ENCODE results near the gene ATG101. TPM values are rescaled to one million over a fixed set of nuclear protein-coding genes. Genes with fewer than 3 reads are reported as not detected.

ATG101 gene
- total RNA-seq, 1 experiment from 2014 or later: 44.6 TPM

DNA sequence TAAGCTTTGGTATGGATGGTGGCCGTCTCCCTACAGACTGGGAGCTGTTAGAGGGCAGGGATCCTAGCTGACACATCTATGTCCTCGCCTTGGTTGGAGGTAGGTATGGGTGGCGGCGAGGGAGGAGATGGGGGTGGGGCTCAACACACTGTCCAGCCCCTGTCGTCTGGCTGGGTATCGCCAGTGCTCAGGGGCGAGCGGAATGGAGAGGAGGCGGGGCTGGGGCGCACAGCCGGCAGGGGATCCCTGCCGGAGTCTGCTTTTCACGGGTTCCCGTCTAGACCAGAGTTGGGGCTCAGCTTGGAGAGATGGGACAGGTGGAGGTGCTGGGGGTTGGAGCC lies 47.0 kb upstream of the ATG101 start:
- H3K27me3 ChIP-seq (ENCODE audit: insufficient read depth, low read depth): peaks cover 4% of the 10 kb centered on the region; the same call in 1 of the 2 replicates
- H3K79me2 ChIP-seq (ENCODE audit: low read depth): no peaks in the 10 kb centered on the region
- H3F3A ChIP-seq (ENCODE audit: insufficient read depth, low read depth): peaks cover 16% of the 10 kb centered on the region; the same call in 1 of the 2 replicates
- no peak overlapping the region for H3K27ac ChIP-seq
- TF ChIP-seq, protein P1, sequence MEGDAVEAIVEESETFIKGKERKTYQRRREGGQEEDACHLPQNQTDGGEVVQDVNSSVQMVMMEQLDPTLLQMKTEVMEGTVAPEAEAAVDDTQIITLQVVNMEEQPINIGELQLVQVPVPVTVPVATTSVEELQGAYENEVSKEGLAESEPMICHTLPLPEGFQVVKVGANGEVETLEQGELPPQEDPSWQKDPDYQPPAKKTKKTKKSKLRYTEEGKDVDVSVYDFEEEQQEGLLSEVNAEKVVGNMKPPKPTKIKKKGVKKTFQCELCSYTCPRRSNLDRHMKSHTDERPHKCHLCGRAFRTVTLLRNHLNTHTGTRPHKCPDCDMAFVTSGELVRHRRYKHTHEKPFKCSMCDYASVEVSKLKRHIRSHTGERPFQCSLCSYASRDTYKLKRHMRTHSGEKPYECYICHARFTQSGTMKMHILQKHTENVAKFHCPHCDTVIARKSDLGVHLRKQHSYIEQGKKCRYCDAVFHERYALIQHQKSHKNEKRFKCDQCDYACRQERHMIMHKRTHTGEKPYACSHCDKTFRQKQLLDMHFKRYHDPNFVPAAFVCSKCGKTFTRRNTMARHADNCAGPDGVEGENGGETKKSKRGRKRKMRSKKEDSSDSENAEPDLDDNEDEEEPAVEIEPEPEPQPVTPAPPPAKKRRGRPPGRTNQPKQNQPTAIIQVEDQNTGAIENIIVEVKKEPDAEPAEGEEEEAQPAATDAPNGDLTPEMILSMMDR (conservative IDR thresholded peaks at IDR 0.05): no peak
- no peak for TF ChIP-seq EZH2 (IDR thresholded peaks at IDR 0.05; ENCODE audit: low read depth)
- peak overlapping the region; percentile 82 for H2AFZ ChIP-seq
- CTCF ChIA-PET: interaction anchor here (0.5 to 1.9 kb wide), 9 partner anchors 9 to 1428 kb away, joined by 3 to 25 read pairs (median 4); partner anchors contain the start of gene NR4A1
- intact Hi-C loops (cut with micrococcal nuclease; ENCODE audit: unreplicated experiment): loop anchor here (1.0 to 5.0 kb wide), 3 partner anchors 19 to 1946 kb away; no protein-coding TSS in a partner anchor
- peak overlapping the region; percentile 85 for H3K4me2 ChIP-seq
- no peaks in the 10 kb centered on the region for H3K9me2 ChIP-seq (ENCODE audit: insufficient read depth)
- POLR2A ChIA-PET (ENCODE audit: unreplicated experiment): interaction anchor here (0.7 to 0.9 kb wide), 3 partner anchors 28 to 124 kb away, joined by 3 to 7 read pairs (median 4); no protein-coding TSS in a partner anchor
- no peaks in the 10 kb centered on the region for H4K20me1 ChIP-seq (ENCODE audit: insufficient read depth)
- peak overlapping the region; percentile 71 for H3K4me3 ChIP-seq
- no peaks in the 10 kb centered on the region for H3K9me3 ChIP-seq (ENCODE audit: insufficient read depth, low read depth)
- H3K4me1 ChIP-seq (replicated peaks; ENCODE audit: insufficient read depth): 0 out of 2 replicates have a peak, but pooled peaks cover 6% of the 10 kb centered on the region
- DNase-seq: peak in 1 of 2 experiments; percentile 55
- H3K36me3 ChIP-seq (ENCODE audit: low read depth): no peaks in the 10 kb centered on the region
- BruUV-seq (replicated peaks): no TSS peak

DNA sequence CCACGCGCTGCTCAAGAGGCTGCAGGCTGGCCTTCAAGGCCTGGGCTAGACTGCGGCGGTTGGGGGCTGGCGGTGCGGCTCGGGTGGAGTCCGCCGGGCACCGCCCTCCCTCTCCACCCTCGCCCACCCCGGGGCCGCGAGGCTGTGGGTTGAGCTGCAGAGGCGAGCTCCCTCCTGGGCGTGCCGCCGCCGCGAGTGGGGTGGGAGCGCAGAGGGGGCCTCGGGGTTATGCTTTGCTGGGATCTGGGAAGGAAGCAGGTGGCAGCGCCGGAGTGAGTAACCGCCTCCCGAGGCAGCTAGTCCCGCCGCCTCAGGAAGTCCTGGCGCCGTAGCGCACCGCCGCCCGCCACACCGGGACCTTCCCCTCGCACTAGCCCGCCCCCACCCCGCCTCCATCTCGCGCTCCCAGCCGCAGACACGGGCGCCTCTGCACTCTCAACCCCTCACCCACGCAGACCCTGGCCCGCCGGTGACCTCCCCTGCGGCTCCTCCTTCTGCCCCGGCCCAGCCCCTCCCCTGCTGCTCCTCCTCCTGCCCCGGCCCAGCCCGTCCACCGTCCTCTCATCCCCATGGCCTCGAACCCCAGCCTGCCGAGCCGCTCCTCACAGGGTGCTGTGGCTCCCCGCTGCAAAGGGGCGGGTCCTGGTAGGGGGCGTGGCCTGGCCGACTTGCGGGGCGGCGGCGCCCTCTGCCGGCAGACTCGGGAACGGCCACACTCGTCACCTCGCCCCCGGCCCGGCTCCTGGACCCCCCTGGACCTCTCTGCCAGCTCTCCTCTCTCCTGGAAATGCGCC lies 46.4 kb upstream of the ATG101 start:
- peak; percentile 35 to 83 for DNase-seq
- Histone ChIP-seq H3K4me1 (replicated peaks; ENCODE audit: insufficient read depth) (0 out of 2 replicates have a peak, but pooled peaks cover 6% of the 10 kb centered on the region), H3K79me2 (ENCODE audit: low read depth) (no peaks in the 10 kb centered on the region), H3K36me3 (ENCODE audit: low read depth) (no peaks in the 10 kb centered on the region), H3K27me3 (ENCODE audit: insufficient read depth, low read depth) (peaks cover 4% of the 10 kb centered on the region; the same call in 1 of the 2 replicates), H3F3A (ENCODE audit: insufficient read depth, low read depth) (peaks cover 16% of the 10 kb centered on the region; the same call in 1 of the 2 replicates), H3K9me3 (ENCODE audit: insufficient read depth, low read depth) (no peaks in the 10 kb centered on the region), H3K27ac (no peak overlapping the region), H3K4me3 (peak overlapping the region; percentile 71), H2AFZ (peak overlapping the region; percentile 82), H3K9me2 (ENCODE audit: insufficient read depth) (no peaks in the 10 kb centered on the region), H4K20me1 (ENCODE audit: insufficient read depth) (no peaks in the 10 kb centered on the region), H3K4me2 (peak overlapping the region; percentile 85)
- CTCF ChIA-PET: interaction anchor here (0.5 to 1.9 kb wide), 13 partner anchors 8 to 1427 kb away, joined by 3 to 25 read pairs (median 3); partner anchors contain the start of gene NR4A1
- no TSS peak for BruUV-seq (replicated peaks)
- intact Hi-C loops (cut with micrococcal nuclease; ENCODE audit: unreplicated experiment): loop anchor here (1.0 to 5.0 kb wide), 3 partner anchors 19 to 1946 kb away; no protein-coding TSS in a partner anchor
- POLR2A ChIA-PET (ENCODE audit: unreplicated experiment): interaction anchor here (0.6 to 0.9 kb wide), 4 partner anchors 27 to 921 kb away, joined by 3 to 8 read pairs (median 6); no protein-coding TSS in a partner anchor
- TF ChIP-seq, protein P1 (conservative IDR thresholded peaks at IDR 0.05): peak; percentile 96
- no peak for TF ChIP-seq EZH2 (IDR thresholded peaks at IDR 0.05; ENCODE audit: low read depth)

GRCh38 chr12:52023976-52024688 lies 45.6 kb upstream of the ATG101 start:
- TF ChIP-seq EZH2 (IDR thresholded peaks at IDR 0.05; ENCODE audit: low read depth): no peak
- TF ChIP-seq, protein P1 (conservative IDR thresholded peaks at IDR 0.05): peak; percentile 64; the same call in 1 of the 2 replicates
- Histone ChIP-seq H3K4me2 (peak overlapping the region; percentile 85), H3K4me3 (peak overlapping the region; percentile 71), H3K27me3 (ENCODE audit: insufficient read depth, low read depth) (peaks cover 4% of the 10 kb centered on the region; the same call in 1 of the 2 replicates), H3F3A (ENCODE audit: insufficient read depth, low read depth) (peaks cover 16% of the 10 kb centered on the region; the same call in 1 of the 2 replicates), H3K4me1 (replicated peaks; ENCODE audit: insufficient read depth) (peaks cover 6% of the 10 kb centered on the region; the same call in 1 of the 2 replicates), H2AFZ (peak overlapping the region; percentile 82), H3K9me2 (ENCODE audit: insufficient read depth) (no peaks in the 10 kb centered on the region), H3K79me2 (ENCODE audit: low read depth) (no peaks in the 10 kb centered on the region), H3K9me3 (ENCODE audit: insufficient read depth, low read depth) (no peaks in the 10 kb centered on the region), H4K20me1 (ENCODE audit: insufficient read depth) (no peaks in the 10 kb centered on the region), H3K27ac (no peak overlapping the region), H3K36me3 (ENCODE audit: low read depth) (no peaks in the 10 kb centered on the region)
- intact Hi-C loops (cut with micrococcal nuclease; ENCODE audit: unreplicated experiment): loop anchor here (1.0 to 5.0 kb wide), 4 partner anchors 20 to 1947 kb away; no protein-coding TSS in a partner anchor
- ChIA-PET CTCF (interaction anchor here (0.6 to 2.4 kb wide), 9 partner anchors 12 to 969 kb away, joined by 3 to 19 read pairs (median 5); no protein-coding TSS in a partner anchor), POLR2A (ENCODE audit: unreplicated experiment) (interaction anchor here (0.6 to 1.0 kb wide), 2 partner anchors 27 to 800 kb away, joined by 10 to 13 read pairs; partner anchors contain the start of gene NR4A1)
- no TSS peak for BruUV-seq (replicated peaks)
- DNase-seq: no peak

Measured in PC-9 (cell line).